AG04449 (cell line): ENCODE measurements around the gene KLHL17.

Experiments
- CTCF ChIA-PET: fragments of 350-600 bp; formaldehyde crosslinking; extraction: SDS; loops from one replicate; lab custom pipeline; 2021; ENCODE audit warnings: antibody characterized with exemption; lab: Yijun Ruan, JAX
- POLR2A ChIA-PET: fragments of 400-600, 350-600 bp; formaldehyde crosslinking; extraction: SDS; loops from one replicate; lab custom pipeline; 2020; ENCODE audit warnings: antibody characterized with exemption, inconsistent platforms; lab: Yijun Ruan, JAX
- DNase-seq: peaks from one replicate; pipeline ENCODE4 v3.0.0-alpha.2; 2010; ENCODE audit warnings: low read depth, low spot score
- H3K4me3 ChIP-seq: 2 replicates; pipeline ENCODE4 v1.5.1; 2011; ENCODE audit warnings: low read depth, mild to moderate bottlenecking, control low read depth, low read length
- TF ChIP-seq, protein P1 (sequence below): IDR thresholded peaks from one replicate; pipeline ENCODE4 v1.5.1; 2011; ENCODE audit warnings: mild to moderate bottlenecking, moderate library complexity, low read length, control low read depth, inconsistent platforms; ENCODE audit not compliant: insufficient read depth; ENCODE audit errors: missing control alignments

KLHL17 gene

DNA sequence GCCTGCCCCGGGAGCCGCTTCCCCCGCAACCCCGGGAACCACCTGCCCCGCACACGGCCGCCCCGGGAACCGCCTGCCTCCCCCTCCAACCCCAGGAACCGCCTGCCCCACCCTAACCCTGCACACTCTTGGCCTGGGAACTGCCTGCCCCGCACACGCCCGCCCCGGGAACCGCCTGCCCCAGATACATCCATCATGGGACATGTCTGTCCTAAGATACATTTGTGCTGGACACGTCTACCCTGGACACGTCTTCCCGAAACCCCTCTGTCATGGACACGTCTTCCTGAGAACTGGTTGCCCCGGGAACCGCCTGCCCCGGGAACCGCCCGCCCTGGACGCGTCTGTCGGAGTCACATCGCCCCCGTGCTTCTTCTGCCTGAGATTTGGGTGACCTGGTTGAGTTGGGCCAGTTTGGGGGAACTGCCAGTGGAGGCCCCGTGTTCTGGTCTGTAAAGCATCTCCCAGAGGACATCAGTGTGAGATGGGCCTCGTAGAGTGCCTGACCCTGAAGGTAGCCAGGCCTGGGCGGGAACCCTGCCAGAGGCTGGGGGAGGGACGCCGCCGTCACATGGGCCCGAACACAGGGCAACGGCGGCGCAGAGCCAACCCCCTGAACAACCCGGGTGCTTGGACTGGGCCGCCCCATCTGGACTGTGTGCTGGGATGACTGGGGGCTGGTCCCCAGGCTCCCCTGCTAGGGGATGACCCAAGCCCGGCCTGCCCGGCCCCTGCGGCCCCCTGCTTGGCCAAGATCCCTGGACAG is 17.9 kb downstream of the KLHL17 start:
- no peak for DNase-seq
- POLR2A ChIA-PET = no interaction called here
- TF ChIP-seq, protein P1, sequence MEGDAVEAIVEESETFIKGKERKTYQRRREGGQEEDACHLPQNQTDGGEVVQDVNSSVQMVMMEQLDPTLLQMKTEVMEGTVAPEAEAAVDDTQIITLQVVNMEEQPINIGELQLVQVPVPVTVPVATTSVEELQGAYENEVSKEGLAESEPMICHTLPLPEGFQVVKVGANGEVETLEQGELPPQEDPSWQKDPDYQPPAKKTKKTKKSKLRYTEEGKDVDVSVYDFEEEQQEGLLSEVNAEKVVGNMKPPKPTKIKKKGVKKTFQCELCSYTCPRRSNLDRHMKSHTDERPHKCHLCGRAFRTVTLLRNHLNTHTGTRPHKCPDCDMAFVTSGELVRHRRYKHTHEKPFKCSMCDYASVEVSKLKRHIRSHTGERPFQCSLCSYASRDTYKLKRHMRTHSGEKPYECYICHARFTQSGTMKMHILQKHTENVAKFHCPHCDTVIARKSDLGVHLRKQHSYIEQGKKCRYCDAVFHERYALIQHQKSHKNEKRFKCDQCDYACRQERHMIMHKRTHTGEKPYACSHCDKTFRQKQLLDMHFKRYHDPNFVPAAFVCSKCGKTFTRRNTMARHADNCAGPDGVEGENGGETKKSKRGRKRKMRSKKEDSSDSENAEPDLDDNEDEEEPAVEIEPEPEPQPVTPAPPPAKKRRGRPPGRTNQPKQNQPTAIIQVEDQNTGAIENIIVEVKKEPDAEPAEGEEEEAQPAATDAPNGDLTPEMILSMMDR = no peak
- H3K4me3 ChIP-seq = no peak overlapping the region
- CTCF ChIA-PET = no interaction called here

GRCh38 chr1:978835-979743 is 18.7 kb downstream of the KLHL17 start:
- no peak overlapping the region for H3K4me3 ChIP-seq
- no peak for DNase-seq
- POLR2A ChIA-PET = no interaction called here
- TF ChIP-seq, protein P1 = no peak
- CTCF ChIA-PET = interaction anchor here (7.0 to 7.8 kb wide), 2 partner anchors 13 to 83 kb away, joined by 86 to 152 read pairs; no protein-coding TSS in a partner anchor

DNA sequence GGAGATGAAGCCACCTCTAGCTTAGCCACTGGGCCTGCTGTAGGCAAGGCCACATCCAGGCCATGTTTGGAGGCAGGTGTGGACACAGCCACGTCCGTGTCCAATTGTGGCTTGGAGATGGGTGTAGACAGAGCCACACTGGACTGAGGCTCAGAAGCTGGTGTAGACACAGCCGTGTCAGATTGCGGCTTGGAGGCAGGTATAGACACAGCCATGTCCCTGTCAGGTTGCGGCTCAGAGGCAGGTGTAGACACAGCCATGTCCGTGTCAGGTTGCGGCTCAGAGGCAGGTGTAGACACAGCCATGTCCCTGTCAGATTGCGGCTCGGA is 19.3 kb downstream of the KLHL17 start:
- DNase-seq = no peak
- POLR2A ChIA-PET = no interaction called here
- CTCF ChIA-PET = interaction anchor here (6.8 to 7.8 kb wide), 3 partner anchors 13 to 83 kb away, joined by 86 to 152 read pairs (median 101); partner anchors contain the start of gene HES4

GRCh38 chr1:980137-980571 is 19.8 kb downstream of the KLHL17 start:
- POLR2A ChIA-PET = no interaction called here

More for the DNA sequence above, 19.3 kb downstream of the KLHL17 start:
- no peak overlapping the region for H3K4me3 ChIP-seq
- TF ChIP-seq, protein P1 = no peak

DNA sequence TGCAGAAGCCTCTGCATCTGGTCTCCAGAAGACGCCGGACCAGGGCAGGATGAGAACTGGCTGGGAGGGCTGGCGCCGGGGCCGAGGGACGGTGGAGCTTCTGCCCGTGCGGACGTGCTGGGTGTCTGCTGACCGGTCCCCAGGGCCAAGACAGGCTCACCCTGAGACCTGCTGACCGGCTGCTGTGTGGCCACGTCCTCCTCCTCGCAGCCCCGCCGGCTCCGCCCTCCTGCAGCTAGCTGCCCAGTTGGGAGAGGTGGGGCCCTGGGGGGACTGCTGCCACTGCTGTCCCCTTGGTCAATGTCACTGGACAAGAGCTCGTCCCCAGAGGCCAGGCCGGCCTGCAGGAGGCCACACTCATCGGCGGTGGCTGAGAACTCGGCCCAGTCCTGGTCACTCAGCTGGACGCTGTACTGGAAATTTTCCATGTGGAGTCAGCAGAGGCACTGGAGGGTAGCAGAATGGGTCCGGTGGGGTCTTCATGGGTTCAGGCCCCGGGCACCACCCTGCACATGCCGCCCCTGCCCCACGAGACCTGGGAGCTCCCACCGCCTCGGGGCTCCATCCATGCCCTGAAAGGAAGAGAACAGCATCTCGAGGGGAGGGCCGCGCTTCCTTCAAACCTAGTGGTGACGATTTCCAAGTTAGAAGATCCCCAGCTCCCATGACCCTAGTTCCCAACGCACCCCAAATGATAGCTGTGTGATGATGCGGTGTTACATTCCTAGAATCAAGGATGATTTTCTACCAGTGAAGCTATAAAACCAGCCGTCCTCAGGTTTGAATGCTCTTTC is 20.4 kb downstream of the KLHL17 start:
- TF ChIP-seq, protein P1 = no peak
- CTCF ChIA-PET = interaction anchor here (0.7 to 7.8 kb wide), 8 partner anchors 9 to 310 kb away, joined by 3 to 152 read pairs (median 25); partner anchors contain the start of gene HES4
- no peak overlapping the region for H3K4me3 ChIP-seq

More at GRCh38 chr1:980137-980571, 19.8 kb downstream of the KLHL17 start:
- CTCF ChIA-PET = interaction anchor here (5.0 to 7.8 kb wide), 4 partner anchors 12 to 311 kb away, joined by 21 to 152 read pairs (median 94); partner anchors contain the start of gene HES4
- no peak overlapping the region for H3K4me3 ChIP-seq
- DNase-seq = no peak
- TF ChIP-seq, protein P1 = no peak

More for the DNA sequence above, 20.4 kb downstream of the KLHL17 start:
- no peak for DNase-seq
- POLR2A ChIA-PET = no interaction called here
